Common myeloid progenitor, CD34-positive (primary cell): Measurements from ENCODE around the gene DRAP1.

ENCODE experiments used
- CTCF ChIA-PET: fragments of 350-600 bp; sonication (Branson Sonifier 250); formaldehyde crosslinking; loops from one replicate; lab custom pipeline; 2021; ENCODE audit warnings: antibody characterized with exemption; lab: Charles Lee
- POLR2A ChIA-PET: fragments of 350-600 bp; sonication (Branson Sonifier 250); formaldehyde crosslinking; loops from one replicate; lab custom pipeline; 2021; ENCODE audit warnings: antibody characterized with exemption; lab: Charles Lee
- DNase-seq, 3 donors: peaks; one replicate each; pipeline versions ENCODE4 v3.0.0 to v3.0.0-alpha.2; 2013
- H3K27ac ChIP-seq, 2 experiments: 1 replicate in 1 of 2; 2 replicates in 1 of 2; pipeline ENCODE4 v1.7.0; 2013; ENCODE audit warnings: inconsistent platforms in 2 of 2, low read length in 2 of 2, mild to moderate bottlenecking in 2 of 2, low read depth in 1 of 2, moderate library complexity in 1 of 2; ENCODE audit not compliant: severe bottlenecking in 2 of 2, insufficient read depth in 1 of 2, poor library complexity in 1 of 2
- H3K27me3 ChIP-seq, 5 experiments: replicated peaks in 2 of 5; 1 replicate in 3 of 5; 2 replicates in 2 of 5; pipeline versions ENCODE4 v1.6.1 to v1.7.0; 2013; ENCODE audit warnings: low read length in 4 of 5, mild to moderate bottlenecking in 2 of 5, moderate library complexity in 2 of 5, inconsistent platforms in 1 of 5; ENCODE audit not compliant: insufficient read depth in 5 of 5, control insufficient read depth in 4 of 5
- H3K36me3 ChIP-seq, 4 experiments: 1 replicate in 2 of 4; 2 replicates in 2 of 4; pipeline versions ENCODE4 v1.6.1 to v1.7.0; 2013; ENCODE audit warnings: low read length in 3 of 4, control low read depth in 1 of 4, mild to moderate bottlenecking in 1 of 4; ENCODE audit not compliant: control insufficient read depth in 4 of 4, insufficient read depth in 4 of 4
- H3K4me1 ChIP-seq, 4 experiments: 1 replicate in 3 of 4; 2 replicates in 1 of 4; pipeline versions ENCODE4 v1.6.1 to v1.7.1; 2013; ENCODE audit warnings: low read length in 3 of 4, mild to moderate bottlenecking in 3 of 4, control low read depth in 1 of 4, inconsistent platforms in 1 of 4, moderate library complexity in 1 of 4; ENCODE audit not compliant: control insufficient read depth in 4 of 4, insufficient read depth in 4 of 4; ENCODE audit errors: control extremely low read depth in 1 of 4
- H3K4me3 ChIP-seq, 7 experiments: 1 replicate in 4 of 7; 2 replicates in 3 of 7; pipeline versions ENCODE4 v1.5.1 to v1.7.0; 2013; ENCODE audit warnings: mild to moderate bottlenecking in 7 of 7, low read length in 6 of 7, moderate library complexity in 6 of 7, inconsistent platforms in 2 of 7, low read depth in 2 of 7, control low read depth in 1 of 7; ENCODE audit not compliant: insufficient read depth in 4 of 7, control insufficient read depth in 1 of 7; ENCODE audit errors: extremely low read depth in 1 of 7
- H3K9me3 ChIP-seq, 5 experiments: 1 replicate in 4 of 5; 2 replicates in 1 of 5; pipeline versions ENCODE4 v1.6.1 to v1.7.1; 2013; ENCODE audit warnings: low read length in 4 of 5, mild to moderate bottlenecking in 2 of 5, inconsistent platforms in 1 of 5, low read depth in 1 of 5, moderate library complexity in 1 of 5; ENCODE audit not compliant: control insufficient read depth in 4 of 5, insufficient read depth in 2 of 5; ENCODE audit errors: control extremely low read depth in 1 of 5
- WGBS: methylation state at CpG from one replicate; pipeline ENCODE4 v1.1.5; 2013; ENCODE audit not compliant: insufficient coverage; 5-methylcytosine and 5-hydroxymethylcytosine counted together

DRAP1 gene

GRCh38 chr11:65953471-65953870 lies 34.2 kb downstream of the DRAP1 start:
- Histone ChIP-seq H3K27me3 (no peaks in the 10 kb centered on the region), H3K4me1 (peaks cover 0 to 6% (median 2%) of the 10 kb centered on the region in 4 experiments), H3K27ac (no peak overlapping the region), H3K9me3 (no peaks in the 10 kb centered on the region), H3K36me3 (no peaks in the 10 kb centered on the region), H3K4me3 (no peak overlapping the region)
- no peak for DNase-seq
- over 99% methylated on average over 17 of the region's 20 CpGs for WGBS
- ChIA-PET CTCF (interaction anchor here (0.9 to 1.3 kb wide), 2 partner anchors 10 to 17 kb away, joined by 3 to 6 read pairs; no protein-coding TSS in a partner anchor), POLR2A (interaction anchor here (0.7 kb wide), 1 partner anchor 26 kb away, joined by 3 read pairs; no protein-coding TSS in a partner anchor)

- ChIA-PET CTCF (no interaction called here), POLR2A (interaction anchor here (0.7 kb wide), 1 partner anchor 32 kb away, joined by 4 read pairs; no protein-coding TSS in a partner anchor)
- 80% methylated on average over 4 of the region's 8 CpGs for WGBS
- Histone ChIP-seq H3K4me1 (peaks cover 0 to 7% (median 2%) of the 10 kb centered on the region in 4 experiments), H3K9me3 (no peaks in the 10 kb centered on the region), H3K27ac (no peak overlapping the region), H3K4me3 (no peak overlapping the region), H3K27me3 (no peaks in the 10 kb centered on the region), H3K36me3 (no peaks in the 10 kb centered on the region)
- no peak for DNase-seq
These were observed 35.5 kb downstream of the DRAP1 start for GRCh38 chr11:65954771-65955170.

- no peaks in the 10 kb centered on the region for H3K9me3 ChIP-seq
These were observed 39.1 kb downstream of the DRAP1 start for GRCh38 chr11:65958291-65958690.

DNA sequence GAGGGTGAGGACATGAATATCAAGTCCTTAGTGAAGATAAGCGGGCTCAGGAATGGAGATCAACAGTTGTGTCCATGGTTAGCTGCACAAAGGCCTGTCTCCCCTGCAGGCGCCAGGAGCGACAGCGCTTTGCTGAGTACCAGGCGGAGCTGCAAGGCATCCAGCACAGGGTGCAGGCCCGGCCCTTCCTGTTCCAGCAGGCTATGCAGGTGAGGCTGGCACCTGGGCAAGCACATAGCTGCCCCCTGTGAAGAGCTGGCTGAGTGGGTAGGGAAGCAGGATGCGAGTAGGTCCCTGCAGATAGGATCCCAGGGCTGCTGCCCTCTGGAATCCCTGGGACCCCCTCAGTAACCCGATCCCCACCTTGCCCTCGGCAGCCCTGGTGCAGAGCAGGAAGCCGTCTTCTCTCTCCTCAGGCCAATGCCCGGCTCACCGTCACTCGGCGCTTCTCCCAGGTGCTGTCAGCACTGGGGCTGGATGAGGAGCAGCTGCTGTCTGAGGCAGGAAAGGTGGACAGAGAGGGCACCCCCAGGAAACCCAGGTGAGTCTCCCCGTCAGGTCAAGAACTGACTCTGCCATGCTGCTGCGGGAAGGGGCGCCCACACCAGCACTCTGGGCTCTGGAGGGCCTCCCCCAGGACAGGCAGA lies 39.7 kb downstream of the DRAP1 start:
- peaks cover 0 to 3% (median 2%) of the 10 kb centered on the region in 4 experiments for H3K36me3 ChIP-seq
- H3K27me3 ChIP-seq: no peaks in the 10 kb centered on the region
- H3K9me3 ChIP-seq: no peaks in the 10 kb centered on the region
- WGBS: 99% methylated on average over 11 of the region's 17 CpGs
- H3K4me3 ChIP-seq: no peak overlapping the region
- H3K27ac ChIP-seq: no peak overlapping the region
- POLR2A ChIA-PET: interaction anchor here (0.6 kb wide), 1 partner anchor 179 kb away, joined by 3 read pairs; no protein-coding TSS in a partner anchor
- no peak for DNase-seq
- CTCF ChIA-PET: interaction anchor here (0.8 to 1.5 kb wide), 10 partner anchors 23 to 107 kb away, joined by 3 to 5 read pairs (median 3); partner anchors contain the start of gene FOSL1
- H3K4me1 ChIP-seq: peaks cover 12 to 29% (median 21%) of the 10 kb centered on the region in 4 experiments

More at GRCh38 chr11:65958291-65958690, 39.1 kb downstream of the DRAP1 start:
- Histone ChIP-seq H3K27ac (no peak overlapping the region), H3K4me3 (no peak overlapping the region), H3K36me3 (no peaks in the 10 kb centered on the region), H3K4me1 (peaks cover 12 to 25% (median 19%) of the 10 kb centered on the region in 4 experiments), H3K27me3 (no peaks in the 10 kb centered on the region)
- POLR2A ChIA-PET: interaction anchor here (0.6 kb wide), 1 partner anchor 180 kb away, joined by 3 read pairs; no protein-coding TSS in a partner anchor
- WGBS: 72% methylated on average over 2 of the region's 4 CpGs
- no peak for DNase-seq
- CTCF ChIA-PET: interaction anchor here (0.8 to 1.5 kb wide), 11 partner anchors 17 to 107 kb away, joined by 3 to 6 read pairs (median 3); partner anchors contain the start of gene FOSL1

- peaks cover 12 to 29% (median 22%) of the 10 kb centered on the region in 4 experiments for H3K4me1 ChIP-seq
These were observed 41.6 kb downstream of the DRAP1 start for GRCh38 chr11:65960824-65961266.

GRCh38 chr11:65961267-65962140 lies 42.3 kb downstream of the DRAP1 start, which contains the start of gene SART1:
Gene SART1 (plus strand): TSS chr11:65961734. CDS start chr11:65961781, 47 bp downstream.
- Histone ChIP-seq H3K9me3 (no peaks in the 10 kb centered on the region), H3K27ac (peak within 1 kb of the TSS; percentile 92 to 95), H3K4me1 (peaks cover 12 to 29% (median 22%) of the 10 kb centered on the region in 4 experiments), H3K36me3 (peaks cover 0 to 29% (median 25%) of the 10 kb centered on the region in 4 experiments), H3K4me3 (peak within 1 kb of the TSS; percentile 67 to 96 (median 90)), H3K27me3 (no peaks in the 10 kb centered on the region)
- ChIA-PET CTCF (interaction anchor here (0.6 to 3.2 kb wide), 8 partner anchors 9 to 71 kb away, joined by 3 to 6 read pairs (median 4); partner anchors contain the start of gene CCDC85B), POLR2A (interaction anchor here (0.9 to 1.2 kb wide), 4 partner anchors 38 to 70 kb away, joined by 3 to 5 read pairs (median 4); partner anchors contain the start of gene FOSL1)
- under 1% methylated on average over 84 of the region's 97 CpGs for WGBS
- DNase-seq: peak; percentile 98 to 99 (median 98)

More at GRCh38 chr11:65960824-65961266, 41.6 kb downstream of the DRAP1 start:
- 55% methylated on average over 7 of the region's 16 CpGs for WGBS
- peak overlapping the region; percentile 67 to 96 (median 90) for H3K4me3 ChIP-seq
- H3K36me3 ChIP-seq: peaks cover 0 to 23% (median 20%) of the 10 kb centered on the region in 4 experiments
- H3K27me3 ChIP-seq: no peaks in the 10 kb centered on the region
- H3K27ac ChIP-seq: peak overlapping the region; percentile 92 to 95
- H3K9me3 ChIP-seq: no peaks in the 10 kb centered on the region
- POLR2A ChIA-PET: interaction anchor here (0.9 to 1.2 kb wide), 3 partner anchors 37 to 69 kb away, joined by 3 to 5 read pairs (median 4); no protein-coding TSS in a partner anchor
- peak in 1 of 3 donors; percentile 12 for DNase-seq
- CTCF ChIA-PET: interaction anchor here (1.0 to 3.2 kb wide), 5 partner anchors 10 to 70 kb away, joined by 3 to 6 read pairs (median 5); partner anchors contain the start of gene CCDC85B
